CD14-positive monocyte (primary cell): ENCODE results near the gene LRRC1. TPM values are rescaled to one million over a fixed set of nuclear protein-coding genes. Genes with fewer than 3 reads are reported as not detected.

Source experiments
- DNase-seq, 3 donors: peaks; one replicate each; pipeline ENCODE4 v3.0.0-alpha.2; 2011 to 2022
- H2AFZ ChIP-seq: 2 replicates; pipeline ENCODE4 v1.6.0; 2012; ENCODE audit warnings: mild to moderate bottlenecking, low read depth, low read length, inconsistent platforms; ENCODE audit not compliant: insufficient read depth, poor library complexity, severe bottlenecking
- H3K27ac ChIP-seq, 2 donors: 1 replicate in 1 of 2; 2 replicates in 1 of 2; pipeline ENCODE4 v1.5.1; 2012 to 2013; ENCODE audit warnings: low read length in 2 of 2, control low read depth in 1 of 2, inconsistent platforms in 1 of 2, low read depth in 1 of 2, mild to moderate bottlenecking in 1 of 2
- H3K27me3 ChIP-seq, 2 donors: one replicate each; pipeline versions ENCODE4 v1.6.0 to v1.6.1; 2011 to 2013; ENCODE audit warnings: low read length in 2 of 2; ENCODE audit not compliant: control insufficient read depth in 2 of 2, insufficient read depth in 2 of 2
- H3K36me3 ChIP-seq, 2 donors: replicated peaks in 1 of 2; 1 replicate in 1 of 2; 2 replicates in 1 of 2; pipeline versions ENCODE4 v1.5.1 to v1.6.1; 2012 to 2013; ENCODE audit warnings: low read length in 2 of 2, control low read depth in 1 of 2, inconsistent platforms in 1 of 2, mild to moderate bottlenecking in 1 of 2; ENCODE audit not compliant: insufficient read depth in 2 of 2, control insufficient read depth in 1 of 2
- H3K4me1 ChIP-seq, 2 donors: 1 replicate in 1 of 2; 2 replicates in 1 of 2; pipeline versions ENCODE4 v1.5.1 to v1.6.1; 2012 to 2013; ENCODE audit warnings: low read length in 2 of 2, control low read depth in 1 of 2, inconsistent platforms in 1 of 2, mild to moderate bottlenecking in 1 of 2, moderate library complexity in 1 of 2; ENCODE audit not compliant: insufficient read depth in 2 of 2, control insufficient read depth in 1 of 2
- H3K4me2 ChIP-seq: replicated peaks from 2 replicates; pipeline ENCODE3; 2012; ENCODE audit warnings: low read length, moderate library complexity, mild to moderate bottlenecking; ENCODE audit not compliant: poor library complexity, severe bottlenecking; ENCODE audit errors: extremely low read depth
- H3K4me3 ChIP-seq, 3 experiments: fragments of 200-600 bp in 1 of 3; sonication (generic) in 1 of 3; replicated peaks in 1 of 3; 1 replicate in 2 of 3; 2 replicates in 1 of 3; pipeline ENCODE4 v1.5.1; 2011 to 2013; ENCODE audit warnings: low read length in 3 of 3, mild to moderate bottlenecking in 3 of 3, control low read depth in 2 of 3, low read depth in 2 of 3, inconsistent platforms in 1 of 3, moderate library complexity in 1 of 3
- H3K79me2 ChIP-seq: 2 replicates; pipeline ENCODE4 v1.6.0; 2012; ENCODE audit warnings: mild to moderate bottlenecking, control low read depth, inconsistent platforms, low read length, moderate library complexity; ENCODE audit not compliant: insufficient read depth
- H3K9ac ChIP-seq: 2 replicates; pipeline ENCODE4 v1.6.0; 2017; ENCODE audit warnings: low read length, mild to moderate bottlenecking; ENCODE audit not compliant: insufficient read depth, poor library complexity, severe bottlenecking
- H3K9me3 ChIP-seq, 2 donors: replicated peaks in 1 of 2; 1 replicate in 1 of 2; 2 replicates in 1 of 2; pipeline versions ENCODE4 v1.5.1 to v1.6.1; 2012 to 2013; ENCODE audit warnings: low read length in 2 of 2, control low read depth in 1 of 2; ENCODE audit not compliant: control insufficient read depth in 1 of 2, insufficient read depth in 1 of 2
- H4K20me1 ChIP-seq: 2 replicates; pipeline ENCODE4 v1.6.0; 2012; ENCODE audit warnings: mild to moderate bottlenecking, low read length, control low read depth, moderate library complexity; ENCODE audit not compliant: insufficient read depth
- H3K27ac Mint-ChIP-seq, 7 donors: one replicate each; pipeline ENCODE4 v1.8.0; 2020; ENCODE audit warnings: mild to moderate bottlenecking in 7 of 7, mixed read lengths in 7 of 7, moderate library complexity in 6 of 7, inconsistent platforms in 2 of 7
- H3K27me3 Mint-ChIP-seq, 3 donors: one replicate each; pipeline ENCODE4 v1.8.0; 2021 to 2022; ENCODE audit warnings: low read depth in 3 of 3, mild to moderate bottlenecking in 3 of 3, mixed read lengths in 3 of 3, moderate library complexity in 3 of 3, inconsistent platforms in 1 of 3
- H3K36me3 Mint-ChIP-seq, 2 donors: one replicate each; pipeline ENCODE4 v1.8.0; 2020; ENCODE audit warnings: mixed read lengths in 2 of 2, inconsistent platforms in 1 of 2, mild to moderate bottlenecking in 1 of 2
- H3K4me1 Mint-ChIP-seq: one replicate; pipeline ENCODE4 v1.8.0; 2020; ENCODE audit warnings: mild to moderate bottlenecking, mixed read lengths
- H3K4me3 Mint-ChIP-seq, 2 donors: one replicate each; pipeline ENCODE4 v1.8.0; 2020; ENCODE audit warnings: mild to moderate bottlenecking in 2 of 2, mixed read lengths in 2 of 2, moderate library complexity in 1 of 2
- H3K9me3 Mint-ChIP-seq, 7 donors: one replicate each; pipeline ENCODE4 v1.8.0; 2020 to 2022; ENCODE audit warnings: mixed read lengths in 7 of 7, mild to moderate bottlenecking in 6 of 7, moderate library complexity in 6 of 7, inconsistent platforms in 2 of 7
- WGBS: methylation state at CpG from one replicate; pipeline ENCODE4 v1.1.5; 2013; ENCODE audit warnings: missing lambda C conversion rate; ENCODE audit not compliant: insufficient coverage; 5-methylcytosine and 5-hydroxymethylcytosine counted together
- intact Hi-C, 2 donors: fragments of 100-400 bp; cut with micrococcal nuclease; formaldehyde crosslinking; loops; one replicate each; pipeline versions ENCODE4 v1.15.0 to v1.15.1; 2023
- polyA plus RNA-seq, 3 donors: library from polyadenylated mRNA; depleted of rRNA in 1 of 3; unstranded in 2 of 3; stranded (reverse) in 1 of 3; fragments of 300-500 nt in 2 of 3; fragments of >200 nt in 1 of 3; fragmentation: Illumina TruSeq in 2 of 3; gene quantifications; 1 replicate in 2 of 3; 2 replicates in 1 of 3; pipeline ENCODE4 v1.2.3, GENCODE V29; 2012 to 2021
- TF ChIP-seq, protein P1 (sequence below): fragments of 200-600 bp; IDR thresholded peaks from one replicate; pipeline ENCODE4 v1.8.0; 2022; ENCODE audit warnings: antibody characterized with exemption, mild to moderate bottlenecking

The LRRC1 gene
- polyA plus RNA-seq, 3 donors: 0.18 to 1.6 (median 0.92) TPM

DNA sequence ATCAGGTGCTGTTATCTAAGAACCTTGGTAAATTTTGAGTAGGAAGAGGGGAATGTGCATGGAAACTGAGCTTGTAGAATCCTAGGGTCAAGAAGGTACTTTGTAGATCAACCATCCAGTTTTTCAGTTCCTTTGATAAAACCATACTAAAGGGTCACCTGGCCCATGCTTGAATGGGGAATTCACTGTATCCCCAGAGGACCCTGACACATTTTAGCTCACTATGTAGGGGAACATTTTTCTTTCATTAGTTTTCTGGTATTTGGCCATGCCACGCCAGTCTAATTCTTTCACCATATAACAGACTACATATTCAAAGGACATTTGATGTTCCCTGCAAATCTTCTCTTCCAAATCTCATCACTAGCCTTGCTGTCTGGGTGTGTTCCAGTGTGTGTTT is 29.9 kb downstream of the LRRC1 start:
- Histone ChIP-seq H3K4me3 (no peak overlapping the region), H3K4me2 (no peak overlapping the region), H3K79me2 (no peaks in the 10 kb centered on the region), H3K4me1 (no peaks in the 10 kb centered on the region), H2AFZ (no peak overlapping the region), H4K20me1 (no peaks in the 10 kb centered on the region), H3K36me3 (no peaks in the 10 kb centered on the region), H3K27ac (no peak overlapping the region), H3K27me3 (no peaks in the 10 kb centered on the region), H3K9ac (no peak overlapping the region), H3K9me3 (no peaks in the 10 kb centered on the region)
- TF ChIP-seq, protein P1, sequence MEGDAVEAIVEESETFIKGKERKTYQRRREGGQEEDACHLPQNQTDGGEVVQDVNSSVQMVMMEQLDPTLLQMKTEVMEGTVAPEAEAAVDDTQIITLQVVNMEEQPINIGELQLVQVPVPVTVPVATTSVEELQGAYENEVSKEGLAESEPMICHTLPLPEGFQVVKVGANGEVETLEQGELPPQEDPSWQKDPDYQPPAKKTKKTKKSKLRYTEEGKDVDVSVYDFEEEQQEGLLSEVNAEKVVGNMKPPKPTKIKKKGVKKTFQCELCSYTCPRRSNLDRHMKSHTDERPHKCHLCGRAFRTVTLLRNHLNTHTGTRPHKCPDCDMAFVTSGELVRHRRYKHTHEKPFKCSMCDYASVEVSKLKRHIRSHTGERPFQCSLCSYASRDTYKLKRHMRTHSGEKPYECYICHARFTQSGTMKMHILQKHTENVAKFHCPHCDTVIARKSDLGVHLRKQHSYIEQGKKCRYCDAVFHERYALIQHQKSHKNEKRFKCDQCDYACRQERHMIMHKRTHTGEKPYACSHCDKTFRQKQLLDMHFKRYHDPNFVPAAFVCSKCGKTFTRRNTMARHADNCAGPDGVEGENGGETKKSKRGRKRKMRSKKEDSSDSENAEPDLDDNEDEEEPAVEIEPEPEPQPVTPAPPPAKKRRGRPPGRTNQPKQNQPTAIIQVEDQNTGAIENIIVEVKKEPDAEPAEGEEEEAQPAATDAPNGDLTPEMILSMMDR: no peak
- DNase-seq: no peak
- no peak overlapping the region for H3K4me3 Mint-ChIP-seq
- peaks cover 0 to 2% (median 0%) of the 10 kb centered on the region in 7 donors for H3K9me3 Mint-ChIP-seq
- H3K4me1 Mint-ChIP-seq: peaks cover 4% of the 10 kb centered on the region
- intact Hi-C loops: no loop called here
- no peak overlapping the region for H3K27ac Mint-ChIP-seq
- H3K36me3 Mint-ChIP-seq: no peaks in the 10 kb centered on the region
- no CpG with 5 or more reads among the region's 1 CpG for WGBS
- peaks cover 0 to 1% (median 0%) of the 10 kb centered on the region in 3 donors for H3K27me3 Mint-ChIP-seq

DNA sequence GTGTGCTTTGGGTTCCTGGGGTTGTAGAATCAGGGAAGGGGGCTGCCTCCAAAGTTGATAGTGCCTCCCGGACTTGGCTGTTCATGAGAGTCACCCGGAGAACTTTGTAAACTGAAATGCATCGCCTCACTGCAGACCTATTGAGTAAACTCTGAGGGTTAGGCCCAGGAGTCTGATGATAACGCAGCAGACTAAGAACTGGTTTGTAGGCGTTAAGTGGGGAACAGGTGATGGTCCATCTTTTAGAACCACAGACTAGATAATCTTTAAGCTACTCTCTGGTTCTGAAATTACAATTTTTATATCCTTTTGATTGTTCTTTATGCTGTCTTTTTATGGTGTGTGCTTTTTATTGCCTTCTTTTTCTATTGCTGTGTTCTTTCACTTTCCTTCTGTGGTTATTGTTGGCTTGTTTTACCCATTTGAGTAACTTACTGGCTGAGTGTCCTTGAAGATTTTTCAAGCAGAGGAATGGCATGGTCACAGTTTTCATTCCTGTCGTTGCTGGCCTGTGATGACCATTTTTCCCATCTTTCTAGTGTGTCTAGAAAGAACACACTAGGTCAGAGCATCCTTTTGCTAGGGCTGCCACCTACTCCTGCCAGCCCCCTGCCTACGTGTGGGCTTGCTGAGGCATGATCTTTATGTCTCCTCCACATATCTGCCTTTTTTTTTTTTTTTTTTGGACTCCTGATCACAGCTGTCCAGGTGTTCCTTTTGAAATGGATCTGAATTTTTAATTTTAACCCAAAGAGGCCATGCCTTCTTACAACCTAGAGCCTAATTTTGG is 30.9 kb downstream of the LRRC1 start:
- no peak overlapping the region for H3K27ac Mint-ChIP-seq
- Histone ChIP-seq H4K20me1 (no peaks in the 10 kb centered on the region), H3K9ac (no peak overlapping the region), H3K27ac (no peak overlapping the region), H3K9me3 (no peaks in the 10 kb centered on the region), H3K4me3 (no peak overlapping the region), H3K27me3 (no peaks in the 10 kb centered on the region), H3K4me1 (no peaks in the 10 kb centered on the region), H3K79me2 (no peaks in the 10 kb centered on the region), H3K4me2 (no peak overlapping the region), H2AFZ (no peak overlapping the region), H3K36me3 (no peaks in the 10 kb centered on the region)
- peaks cover 0 to 2% (median 0%) of the 10 kb centered on the region in 7 donors for H3K9me3 Mint-ChIP-seq
- H3K36me3 Mint-ChIP-seq: no peaks in the 10 kb centered on the region
- DNase-seq: no peak
- intact Hi-C loops: no loop called here
- peaks cover 4% of the 10 kb centered on the region for H3K4me1 Mint-ChIP-seq
- TF ChIP-seq, protein P1: no peak
- H3K4me3 Mint-ChIP-seq: no peak overlapping the region
- H3K27me3 Mint-ChIP-seq: peaks cover 0 to 1% (median 0%) of the 10 kb centered on the region in 3 donors
- 67% methylated on average over 3 of the region's 7 CpGs for WGBS
